ENCODE data around the gene BCL2L13.

- TF ChIP-seq CTCF (IDR thresholded peaks at IDR 0.05) = no peak
- TF ChIP-seq POLR2A (IDR thresholded peaks at IDR 0.05) = no peak
These were observed 40.2 kb upstream of the BCL2L13 start for GRCh38 chr22:17598318-17598717.
